Mesothelial cell of epicardium (in vitro differentiated cells): ENCODE results near the gene ANKRD11. TPM values are rescaled to one million over a fixed set of nuclear protein-coding genes. Genes with fewer than 3 reads are reported as not detected.
A peak's percentile ranks its signal among the peaks of the same experiment; 100 is the strongest.

Experiments
- DNase-seq, 2 experiments: peaks; one replicate each; pipeline ENCODE4 v3.0.0; 2021; ENCODE audit warnings: low spot score in 2 of 2; ENCODE audit not compliant: unreplicated experiment in 2 of 2
- H3K27ac Mint-ChIP-seq: 2 replicates; pipeline ENCODE4 v1.8.0; 2021; ENCODE audit warnings: mixed read lengths
- H3K27me3 Mint-ChIP-seq: 2 replicates; pipeline ENCODE4 v1.8.0; 2021; ENCODE audit warnings: low read depth, mixed read lengths
- H3K36me3 Mint-ChIP-seq: 2 replicates; pipeline ENCODE4 v1.8.0; 2021; ENCODE audit warnings: mixed read lengths
- H3K4me1 Mint-ChIP-seq: 2 replicates; pipeline ENCODE4 v1.8.0; 2021; ENCODE audit warnings: mixed read lengths
- H3K4me3 Mint-ChIP-seq: 2 replicates; pipeline ENCODE4 v1.8.0; 2021; ENCODE audit warnings: mild to moderate bottlenecking, moderate library complexity, mixed read lengths
- H3K9me3 Mint-ChIP-seq: 2 replicates; pipeline ENCODE4 v1.8.0; 2021; ENCODE audit warnings: mixed read lengths
- CTCF ChIP-seq: fragments of 200-600 bp; sonication (generic); IDR thresholded peaks from one replicate; pipeline ENCODE4 v1.5.0; 2021; ENCODE audit warnings: antibody characterized with exemption; ENCODE audit not compliant: unreplicated experiment
- total RNA-seq: library from RNA; stranded (reverse); gene quantifications from 3 replicates; pipeline ENCODE4 v1.2.1, GENCODE V29; 2021

Gene ANKRD11
- total RNA-seq, 1 donor from 2014 or later = 247 TPM

- Mint-ChIP-seq H3K36me3 (peaks cover 2% of the 10 kb centered on the region), H3K9me3 (no peaks in the 10 kb centered on the region), H3K4me3 (no peak overlapping the region), H3K27me3 (no peaks in the 10 kb centered on the region), H3K4me1 (peaks cover 73% of the 10 kb centered on the region), H3K27ac (peak overlapping the region; percentile 43)
- no peak for TF ChIP-seq CTCF
- no peak for DNase-seq
Measured at GRCh38 chr16:89482817-89483205, 7.5 kb downstream of the ANKRD11 start.

- H3K9me3 Mint-ChIP-seq = no peaks in the 10 kb centered on the region
- H3K4me3 Mint-ChIP-seq = no peak overlapping the region
- no peaks in the 10 kb centered on the region for H3K27me3 Mint-ChIP-seq
- peak overlapping the region; percentile 43 for H3K27ac Mint-ChIP-seq
- H3K36me3 Mint-ChIP-seq = peaks cover 2% of the 10 kb centered on the region
- TF ChIP-seq CTCF = no peak
- peaks cover 72% of the 10 kb centered on the region for H3K4me1 Mint-ChIP-seq
- no peak for DNase-seq
Measured at GRCh38 chr16:89482150-89482816, 8.1 kb downstream of the ANKRD11 start.

- Mint-ChIP-seq H3K4me1 (peaks cover 72% of the 10 kb centered on the region), H3K27me3 (no peaks in the 10 kb centered on the region), H3K36me3 (no peaks in the 10 kb centered on the region), H3K9me3 (no peaks in the 10 kb centered on the region), H3K27ac (peak overlapping the region; percentile 17), H3K4me3 (no peak overlapping the region)
- DNase-seq = no peak
- TF ChIP-seq CTCF = no peak
Measured at GRCh38 chr16:89481356-89481955, 8.9 kb downstream of the ANKRD11 start.

GRCh38 chr16:89478576-89479221 lies 11.7 kb downstream of the ANKRD11 start:
- H3K4me3 Mint-ChIP-seq = no peak overlapping the region
- H3K27ac Mint-ChIP-seq = peak overlapping the region; percentile 93
- no peaks in the 10 kb centered on the region for H3K9me3 Mint-ChIP-seq
- no peak for TF ChIP-seq CTCF
- no peaks in the 10 kb centered on the region for H3K36me3 Mint-ChIP-seq
- no peaks in the 10 kb centered on the region for H3K27me3 Mint-ChIP-seq
- no peak for DNase-seq
- H3K4me1 Mint-ChIP-seq = peaks cover 66% of the 10 kb centered on the region

GRCh38 chr16:89476811-89477261 lies 13.5 kb downstream of the ANKRD11 start:
- DNase-seq = no peak
- H3K36me3 Mint-ChIP-seq = no peaks in the 10 kb centered on the region
- no peaks in the 10 kb centered on the region for H3K27me3 Mint-ChIP-seq
- H3K4me3 Mint-ChIP-seq = no peak overlapping the region
- peaks cover 58% of the 10 kb centered on the region for H3K4me1 Mint-ChIP-seq
- H3K27ac Mint-ChIP-seq = peak overlapping the region; percentile 70
- TF ChIP-seq CTCF = no peak
- H3K9me3 Mint-ChIP-seq = no peaks in the 10 kb centered on the region
